ENCODE measurements around the gene CPAMD8.
"Not testable (repeated sequence)": the region's sequence is repeated elsewhere in the genome, so short reads cannot be mapped to it uniquely, and the experiment has no call there.

CPAMD8 gene

GRCh38 chr19:16889366-16889882 is 137.2 kb downstream of the CPAMD8 start:
- DNase-seq: peak; percentile 72

DNA sequence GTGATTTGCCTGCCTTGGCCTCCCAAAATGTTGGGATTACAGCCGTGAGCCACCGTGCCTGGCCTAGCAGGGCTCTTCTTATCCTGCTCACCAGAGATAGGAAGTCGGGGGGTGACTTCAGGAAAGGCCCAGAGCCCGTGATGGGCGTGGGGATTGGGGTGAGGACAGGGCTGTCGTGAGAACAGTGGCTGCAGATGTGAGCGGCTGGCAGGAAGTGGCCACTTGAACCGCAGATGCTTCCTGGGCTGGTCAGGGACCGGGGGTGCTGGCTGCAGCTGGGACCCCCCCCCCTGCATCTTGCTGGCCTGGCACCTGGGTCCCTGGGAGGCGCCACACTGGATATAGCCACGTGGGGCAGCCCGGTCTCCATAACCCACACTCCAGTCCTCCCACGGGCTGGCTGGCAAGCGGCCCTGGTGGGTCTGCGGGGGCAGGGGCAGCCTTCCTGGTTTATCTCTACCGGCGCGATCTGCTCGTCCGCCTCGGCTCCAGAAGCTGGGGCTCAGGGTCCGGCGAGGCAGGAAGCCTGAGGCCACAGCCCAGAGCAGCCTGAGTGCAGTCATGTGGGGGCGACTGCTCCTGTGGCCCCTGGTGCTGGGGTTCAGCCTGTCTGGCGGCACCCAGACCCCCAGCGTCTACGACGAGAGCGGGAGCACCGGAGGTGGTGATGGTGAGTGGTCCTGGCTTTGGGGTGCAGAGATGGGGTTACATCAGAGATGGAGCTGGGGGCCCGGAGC is 137.8 kb downstream of the CPAMD8 start, which contains the start of gene F2RL3:
TSS of gene F2RL3 (plus strand) at position 371 of the 737 bp plus-strand sequence. CDS start at position 562, 191 bp downstream.
- peak; percentile 90 for DNase-seq

- peak; percentile 77 for DNase-seq
These were observed 139.0 kb downstream of the CPAMD8 start for GRCh38 chr19:16887353-16888265.

GRCh38 chr19:16886305-16886880 is 140.2 kb downstream of the CPAMD8 start:
- DNase-seq: no peak

GRCh38 chr19:16885166-16885565 is 141.4 kb downstream of the CPAMD8 start:
- DNase-seq: no peak

DNA sequence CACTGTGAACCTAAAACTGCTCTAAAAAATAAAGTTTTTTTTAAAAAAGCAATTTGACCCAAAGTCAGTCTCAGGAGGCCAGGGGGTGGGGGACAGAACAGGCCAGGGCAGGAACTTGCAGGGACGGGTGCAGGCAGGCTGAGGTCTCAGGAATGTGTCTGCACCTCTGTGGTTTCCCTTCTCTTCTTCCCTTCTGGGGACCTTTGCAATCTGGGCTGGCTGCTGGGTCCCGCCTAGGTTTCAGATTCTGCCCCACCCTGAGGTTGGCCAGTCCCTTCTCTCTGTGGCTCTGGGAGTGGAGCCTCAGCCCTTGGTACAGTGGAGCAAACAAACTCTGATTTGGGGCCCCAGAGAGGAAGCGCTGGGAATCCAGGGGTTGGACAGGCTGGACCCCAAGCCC is 143.1 kb downstream of the CPAMD8 start:
- DNase-seq: peak; percentile 32

DNA sequence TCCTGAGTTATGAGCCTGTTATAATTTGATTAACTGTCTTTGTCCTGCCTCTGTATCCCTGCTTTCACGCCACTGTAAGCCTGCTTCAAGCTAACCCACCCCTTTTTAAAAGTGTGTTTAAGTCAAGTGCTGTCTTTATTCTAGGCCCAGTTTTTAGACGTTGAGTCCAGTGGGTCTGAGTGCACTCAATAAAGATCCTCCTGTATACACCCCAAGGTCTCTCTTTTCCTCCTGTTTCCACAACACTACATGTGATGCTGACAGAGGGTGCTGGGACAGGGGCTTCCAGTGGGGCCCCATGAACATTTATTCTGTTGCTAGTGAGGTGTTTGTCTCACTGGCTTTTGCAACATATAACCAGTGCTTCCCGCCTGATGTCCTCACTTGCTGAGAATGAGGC is 144.5 kb downstream of the CPAMD8 start:
- DNase-seq: no peak

DNA sequence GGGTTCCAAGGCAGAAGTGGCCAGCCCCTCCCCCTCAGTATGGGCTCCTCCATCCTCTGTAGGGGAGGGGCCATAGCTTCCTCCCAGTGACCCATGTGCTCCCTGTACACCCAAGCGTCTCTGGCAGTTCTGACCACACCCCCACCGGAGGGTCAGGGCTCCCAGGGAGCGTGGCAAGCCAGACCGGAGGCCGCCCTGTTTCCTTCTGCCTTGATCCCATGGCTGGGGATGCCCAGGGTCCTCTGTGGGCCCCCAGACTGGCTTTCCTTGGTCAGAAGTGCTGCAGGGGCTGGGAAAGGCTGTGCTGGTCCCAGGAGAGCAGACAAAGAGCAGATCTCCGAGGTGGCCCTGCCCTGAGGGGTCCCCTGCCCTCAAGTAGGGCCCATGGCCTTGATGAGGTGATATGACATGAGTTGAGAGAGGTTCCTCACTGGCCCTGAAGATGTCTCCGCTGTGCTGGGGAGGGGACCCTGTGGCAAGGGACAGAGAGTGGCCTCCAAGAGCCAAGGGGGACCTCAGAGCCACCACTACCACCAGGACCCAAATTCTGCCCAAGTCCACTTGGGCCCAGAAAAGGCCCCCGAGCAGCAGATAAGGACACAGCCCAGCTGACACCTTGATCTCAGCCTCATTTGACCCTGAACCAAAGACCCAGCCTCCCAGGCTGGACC is 145.6 kb downstream of the CPAMD8 start:
- DNase-seq: no peak

DNA sequence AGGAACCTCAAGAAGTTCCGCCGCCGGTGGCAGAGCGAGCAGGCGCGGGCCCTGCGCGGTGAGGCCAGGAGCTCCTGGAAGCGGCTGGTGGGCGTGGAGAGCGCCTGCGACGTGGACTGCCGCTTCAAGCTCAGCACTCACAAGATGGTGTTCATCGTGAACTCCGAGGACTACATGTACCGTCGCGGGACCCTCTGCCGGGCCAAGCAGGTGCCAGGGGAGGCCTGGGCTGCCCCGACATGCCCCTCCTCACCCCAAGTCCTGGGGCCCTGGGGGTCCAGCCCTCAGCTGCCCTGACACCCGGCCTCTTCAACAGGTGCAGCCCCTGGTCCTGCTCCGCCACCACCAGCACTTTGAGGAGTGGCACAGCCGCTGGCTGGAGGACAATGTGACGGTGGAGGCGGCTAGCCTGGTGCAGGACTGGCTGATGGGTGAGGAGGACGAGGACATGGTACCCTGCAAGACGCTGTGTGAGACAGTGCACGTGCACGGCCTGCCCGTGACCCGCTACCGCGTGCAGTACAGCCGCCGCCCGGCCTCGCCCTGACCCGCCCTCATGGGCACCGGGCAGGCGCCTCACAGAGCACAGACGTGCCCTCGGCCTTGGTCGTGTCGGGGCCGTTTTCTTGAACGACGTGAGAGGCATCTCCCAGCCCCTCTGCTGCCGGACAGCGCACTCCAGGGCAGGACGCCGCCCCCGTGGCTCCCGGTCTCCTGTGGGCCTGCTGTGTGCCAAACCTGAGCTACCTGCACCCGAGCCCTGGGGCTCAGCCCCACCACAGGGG is 148.2 kb downstream of the CPAMD8 start:
- DNase-seq: no peak

DNA sequence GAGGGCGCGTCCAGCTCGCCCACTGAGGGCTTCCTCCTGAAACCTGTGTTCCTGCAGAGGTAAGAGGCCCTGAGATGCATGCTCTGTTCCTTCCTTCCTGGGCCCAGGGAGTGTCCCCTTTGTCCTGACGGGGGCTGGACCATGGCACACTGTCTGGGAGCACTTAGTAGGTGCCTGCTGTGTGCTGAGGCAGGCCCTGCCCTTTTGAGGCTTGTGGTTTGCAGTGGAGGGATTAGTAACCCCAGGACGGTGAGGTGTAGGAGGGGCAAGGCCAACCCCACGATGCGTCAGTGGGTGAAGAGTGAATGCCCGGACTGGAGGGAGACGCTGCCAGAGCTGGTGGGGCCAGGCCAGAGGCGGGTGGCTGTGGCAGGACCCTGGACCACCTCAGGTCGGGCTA is 149.0 kb downstream of the CPAMD8 start:
- DNase-seq: no peak

DNA sequence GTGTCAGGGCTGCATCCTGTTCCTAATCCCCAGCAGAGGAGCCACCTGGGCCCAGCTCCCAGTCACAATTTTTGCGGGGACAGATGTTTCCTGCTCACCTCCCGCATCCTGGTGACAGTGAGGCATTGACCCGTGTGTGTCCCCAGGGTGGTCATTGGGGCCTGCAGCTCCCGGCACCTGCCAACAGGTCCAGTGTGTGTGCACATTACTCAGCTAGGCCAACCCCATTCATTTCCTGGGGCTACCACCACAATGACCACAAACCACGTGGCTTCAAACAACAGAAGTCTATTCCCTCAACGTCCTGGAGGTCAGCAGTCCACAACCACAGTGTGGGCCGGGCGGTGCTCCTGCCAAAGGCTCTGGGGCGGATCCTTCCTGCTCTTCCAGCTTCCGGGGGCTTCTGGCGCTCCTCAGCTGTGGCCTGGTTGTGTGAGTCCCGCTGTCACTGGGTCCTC is 149.7 kb downstream of the CPAMD8 start:
- peak; percentile 32 for DNase-seq

DNA sequence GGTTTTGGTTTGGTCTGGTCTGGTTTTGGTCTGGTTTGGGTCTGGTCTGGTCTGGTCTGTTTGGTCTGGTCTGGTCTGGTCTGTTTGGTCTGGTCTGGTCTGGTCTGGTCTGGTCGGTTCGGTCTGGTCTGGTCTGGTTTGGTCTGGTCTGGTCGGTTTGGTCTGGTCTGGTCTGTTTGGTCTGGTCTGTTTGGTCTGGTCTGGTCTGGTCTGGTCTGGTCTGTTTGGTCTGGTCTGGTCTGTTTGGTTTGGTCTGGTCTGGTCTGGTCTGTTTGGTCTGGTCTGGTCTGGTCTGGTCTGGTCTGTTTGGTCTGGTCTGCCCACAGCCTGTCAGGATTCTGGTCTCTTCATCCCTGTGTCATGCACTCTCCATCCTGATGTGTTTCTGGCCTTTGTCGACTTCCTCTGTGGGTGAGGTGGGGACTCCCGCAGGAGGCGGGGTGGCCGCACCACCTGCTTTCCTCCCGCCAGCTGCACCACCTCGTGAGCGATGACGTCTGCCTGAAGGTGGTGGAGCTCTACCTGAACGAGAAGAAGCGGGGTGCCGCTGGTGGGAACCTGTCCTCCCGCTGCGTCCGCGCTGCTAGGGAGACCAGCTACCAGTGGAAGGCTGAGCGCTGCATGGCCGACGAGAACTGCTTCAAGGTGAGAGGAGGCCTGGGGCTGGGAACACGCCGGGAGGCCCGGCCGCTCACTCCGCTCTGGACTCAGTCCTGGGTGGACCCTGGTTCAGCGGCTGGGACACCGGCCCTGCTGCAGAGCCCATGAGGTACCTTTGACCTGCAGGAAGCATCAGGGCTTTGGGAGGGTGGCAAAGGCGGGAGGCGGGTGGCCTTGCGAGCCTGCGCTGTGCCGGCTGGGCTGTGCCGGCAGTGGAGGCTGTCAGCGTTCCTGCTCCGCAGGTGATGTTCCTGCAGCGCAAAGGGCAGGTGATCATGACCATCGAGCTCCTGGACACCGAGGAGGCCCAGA is 150.7 kb downstream of the CPAMD8 start:
- no peak for DNase-seq

DNA sequence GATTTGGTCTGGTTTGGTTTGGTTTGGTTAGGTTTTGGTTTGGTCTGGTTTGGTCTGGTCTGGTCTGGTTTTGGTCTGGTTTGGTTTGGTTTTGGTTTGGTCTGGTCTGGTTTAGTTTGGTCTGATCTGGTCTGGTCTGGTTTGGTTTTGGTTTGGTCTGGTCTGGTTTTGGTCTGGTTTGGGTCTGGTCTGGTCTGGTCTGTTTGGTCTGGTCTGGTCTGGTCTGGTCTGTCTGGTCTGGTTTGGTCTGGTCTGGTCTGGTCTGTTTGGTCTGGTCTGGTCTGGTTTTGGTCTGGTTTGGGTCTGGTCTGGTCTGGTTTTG is 151.7 kb downstream of the CPAMD8 start:
- not testable (repeated sequence) for DNase-seq

- no peak for DNase-seq
These were observed 152.2 kb downstream of the CPAMD8 start for GRCh38 chr19:16874250-16874977.

DNA sequence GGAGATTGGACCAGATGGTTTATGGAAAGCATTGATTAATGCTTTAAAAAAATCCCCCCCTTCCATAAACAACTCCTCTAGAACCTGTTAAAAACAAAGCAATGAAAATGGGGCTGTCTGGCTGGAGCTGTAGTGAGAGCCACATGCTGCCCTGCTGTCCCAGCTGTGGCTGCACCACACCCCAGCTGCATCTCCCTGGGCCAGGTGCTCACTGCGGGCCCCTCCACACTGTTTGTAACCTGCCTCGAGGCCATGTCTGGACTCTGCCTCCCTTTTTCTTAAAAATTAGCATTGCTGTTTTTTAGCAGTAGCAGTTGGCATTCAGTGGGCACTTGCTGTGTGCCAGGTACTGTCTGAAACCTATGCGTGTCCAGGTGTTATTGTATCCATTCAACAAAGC is 153.0 kb downstream of the CPAMD8 start:
- DNase-seq: no peak

- DNase-seq: no peak
These were observed 153.9 kb downstream of the CPAMD8 start for GRCh38 chr19:16872728-16873127.

DNA sequence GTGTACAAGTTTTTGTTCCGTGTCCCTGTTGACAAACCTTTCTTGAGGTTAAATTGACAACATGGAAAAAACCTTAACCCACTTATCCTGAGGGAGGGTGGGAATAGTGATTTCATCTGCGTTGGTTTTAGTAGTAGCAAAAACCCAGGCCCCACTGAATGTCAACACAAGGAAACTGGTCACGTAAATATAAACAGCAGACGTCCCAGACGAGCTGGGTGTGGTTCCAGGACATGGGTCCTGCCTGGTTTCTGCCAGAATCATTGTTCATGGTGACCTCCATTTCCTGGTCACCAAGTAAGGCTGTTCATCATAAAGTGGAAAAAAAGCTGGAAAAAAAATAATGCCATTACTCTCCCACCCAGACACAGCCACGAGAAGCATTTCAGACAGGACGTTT is 154.7 kb downstream of the CPAMD8 start:
- DNase-seq: no peak

DNA sequence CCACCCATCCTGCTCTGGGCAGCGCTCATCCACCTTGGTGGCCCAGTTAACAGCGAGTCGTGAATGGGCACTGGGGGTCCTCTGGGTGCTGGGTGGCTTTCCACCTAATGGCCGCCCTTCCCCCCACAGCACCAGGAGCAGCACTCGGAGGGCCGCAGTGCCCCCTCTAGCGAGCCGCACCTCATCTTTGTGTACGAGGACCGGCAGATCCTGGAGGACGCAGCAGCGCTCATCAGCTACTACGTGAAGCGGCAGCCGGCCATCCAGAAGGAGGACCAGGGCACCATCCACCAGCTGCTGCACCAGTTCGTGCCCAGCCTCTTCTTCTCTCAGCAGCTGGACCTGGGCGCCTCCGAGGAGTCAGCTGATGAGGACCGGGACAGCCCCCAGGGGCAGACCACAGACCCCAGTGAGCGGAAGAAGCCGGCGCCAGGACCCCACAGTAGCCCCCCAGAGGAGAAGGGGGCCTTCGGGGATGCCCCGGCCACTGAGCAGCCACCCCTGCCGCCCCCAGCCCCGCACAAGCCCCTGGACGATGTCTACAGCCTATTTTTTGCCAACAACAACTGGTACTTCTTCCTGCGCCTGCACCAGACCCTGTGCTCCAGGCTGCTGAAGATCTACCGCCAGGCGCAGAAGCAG is 157.2 kb downstream of the CPAMD8 start:
- no peak for DNase-seq

DNA sequence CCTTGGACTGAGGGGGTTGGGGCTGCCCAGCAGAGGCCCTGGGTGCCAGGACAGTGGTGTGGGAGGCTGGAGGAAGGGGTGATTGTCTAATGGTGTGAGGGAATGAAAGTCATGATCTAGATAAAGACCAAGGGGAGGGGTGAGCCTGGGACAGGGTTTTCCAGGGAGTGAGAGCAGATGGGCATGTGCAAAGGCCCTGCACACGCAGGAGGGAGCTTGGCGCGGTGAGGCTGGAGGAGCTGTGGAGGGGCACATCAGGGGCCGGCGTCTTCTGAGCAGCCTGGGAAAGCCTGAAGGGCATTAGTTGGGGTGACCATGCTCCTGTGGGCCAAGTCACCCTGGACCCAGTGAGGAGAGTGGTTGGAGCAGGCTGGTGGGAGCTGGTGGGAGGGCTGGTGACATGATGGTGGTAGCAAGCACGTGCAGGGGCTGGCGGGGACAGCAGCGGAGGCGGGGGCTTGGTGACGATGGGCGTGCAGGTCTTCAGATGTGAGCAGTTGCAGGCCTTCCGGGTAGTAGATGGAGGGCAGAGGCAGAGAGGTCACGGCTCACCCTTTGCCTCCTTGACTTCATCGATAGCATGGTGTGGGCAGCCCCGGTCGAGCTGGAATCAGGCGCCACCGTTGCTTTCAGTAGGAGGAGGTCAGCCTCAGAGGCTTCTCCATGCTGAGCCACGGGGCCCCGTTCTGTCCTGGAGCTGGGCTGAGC is 158.0 kb downstream of the CPAMD8 start:
- no peak for DNase-seq

All from hematopoietic multipotent progenitor cell treated with erythropoietin and hydrocortisone succinate and interleukin-3 and kit ligand, for 6 days (in vitro differentiated cells).